IMR-90 (cell line): ENCODE data around the gene KCNIP1.

Source experiments
- MXI1 ChIP-seq: IDR thresholded peaks from 2 replicates; pipeline ENCODE4 v1.6.1; 2012; ENCODE audit warnings: low read depth, mild to moderate bottlenecking, low read length, moderate library complexity, borderline replicate concordance
- TF ChIP-seq, protein P1 (sequence below): conservative IDR thresholded peaks from 2 replicates; pipeline ENCODE4 v1.5.1; 2012; ENCODE audit warnings: mild to moderate bottlenecking, low read depth, low read length, improper control_type of control experiment

DNA sequence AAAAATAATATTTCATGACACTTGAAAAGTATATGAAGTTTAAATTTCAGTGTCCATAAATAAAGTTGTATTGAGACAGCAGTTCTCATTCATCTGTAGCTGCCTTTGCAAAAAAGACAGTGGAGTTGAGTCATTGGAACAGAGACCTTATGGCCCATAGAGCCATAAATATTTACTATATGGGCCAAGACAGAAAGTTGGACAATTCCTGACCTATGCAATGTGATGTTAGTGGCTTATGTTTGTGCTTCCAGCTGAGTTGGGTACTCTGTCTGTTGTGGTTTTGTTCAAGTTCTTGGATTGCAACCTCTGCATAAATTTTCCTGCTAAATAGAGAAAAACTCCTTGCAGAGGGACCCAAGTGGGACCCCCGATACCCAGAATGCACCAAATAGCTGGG, 69.8 kb downstream of the KCNIP1 start:
- TF ChIP-seq, protein P1, sequence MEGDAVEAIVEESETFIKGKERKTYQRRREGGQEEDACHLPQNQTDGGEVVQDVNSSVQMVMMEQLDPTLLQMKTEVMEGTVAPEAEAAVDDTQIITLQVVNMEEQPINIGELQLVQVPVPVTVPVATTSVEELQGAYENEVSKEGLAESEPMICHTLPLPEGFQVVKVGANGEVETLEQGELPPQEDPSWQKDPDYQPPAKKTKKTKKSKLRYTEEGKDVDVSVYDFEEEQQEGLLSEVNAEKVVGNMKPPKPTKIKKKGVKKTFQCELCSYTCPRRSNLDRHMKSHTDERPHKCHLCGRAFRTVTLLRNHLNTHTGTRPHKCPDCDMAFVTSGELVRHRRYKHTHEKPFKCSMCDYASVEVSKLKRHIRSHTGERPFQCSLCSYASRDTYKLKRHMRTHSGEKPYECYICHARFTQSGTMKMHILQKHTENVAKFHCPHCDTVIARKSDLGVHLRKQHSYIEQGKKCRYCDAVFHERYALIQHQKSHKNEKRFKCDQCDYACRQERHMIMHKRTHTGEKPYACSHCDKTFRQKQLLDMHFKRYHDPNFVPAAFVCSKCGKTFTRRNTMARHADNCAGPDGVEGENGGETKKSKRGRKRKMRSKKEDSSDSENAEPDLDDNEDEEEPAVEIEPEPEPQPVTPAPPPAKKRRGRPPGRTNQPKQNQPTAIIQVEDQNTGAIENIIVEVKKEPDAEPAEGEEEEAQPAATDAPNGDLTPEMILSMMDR, result no peak
- no peak for TF ChIP-seq MXI1
